Lower lobe of right lung (tissue), 2 donors: ENCODE results near the gene FAM107B. TPM values are rescaled to one million over a fixed set of nuclear protein-coding genes. Genes with fewer than 3 reads are reported as not detected.

Source experiments
- ATAC-seq, 2 donors: fragments of 200-7000 bp; cut with Tn5 transposase; one replicate each; pipeline ENCODE4 v1.9.1; 2020 to 2022; ENCODE audit warnings: mild to moderate bottlenecking in 2 of 2, moderate library complexity in 2 of 2
- DNase-seq: peaks from one replicate; pipeline ENCODE4 v3.0.0-alpha.2; 2020
- H3K27ac ChIP-seq: fragments of 200-600 bp; one replicate; pipeline ENCODE4 v1.8.0; 2022
- H3K27me3 ChIP-seq: fragments of 200-600 bp; one replicate; pipeline ENCODE4 v1.8.0; 2022; ENCODE audit warnings: low read depth
- H3K36me3 ChIP-seq: fragments of 200-600 bp; one replicate; pipeline ENCODE4 v1.8.0; 2022; ENCODE audit warnings: mild to moderate bottlenecking
- H3K4me1 ChIP-seq: fragments of 200-600 bp; one replicate; pipeline ENCODE4 v1.8.0; 2022
- H3K4me3 ChIP-seq: fragments of 200-600 bp; one replicate; pipeline ENCODE4 v1.8.0; 2022; ENCODE audit warnings: mild to moderate bottlenecking
- H3K9me3 ChIP-seq: fragments of 200-600 bp; one replicate; pipeline ENCODE4 v1.8.0; 2022
- CTCF ChIP-seq: fragments of 200-600 bp; IDR thresholded peaks from one replicate; pipeline ENCODE4 v1.8.0; 2022; ENCODE audit warnings: antibody characterized with exemption, mild to moderate bottlenecking
- intact Hi-C: fragments of 100-400 bp; cut with DNase I; formaldehyde crosslinking; loops from one replicate; pipeline ENCODE4 v1.11.0; 2022
- total RNA-seq: library from RNA; stranded (reverse); fragmentation: NEBNext Ultra II Directional; extraction: Animal tissue kit (Norgen Biotek cat#: 25700); gene quantifications from one replicate; pipeline ENCODE4 v1.2.1, GENCODE V29; 2021
- donor health status: DM: no; HTN: yes; CAD: no; lungs with severe emphysema.

FAM107B gene
- total RNA-seq, 1 donor from 2014 or later, result 75.4 TPM

- no peaks in the 10 kb centered on the region for H3K4me1 ChIP-seq
- H3K9me3 ChIP-seq, result no peaks in the 10 kb centered on the region
- H3K27me3 ChIP-seq, result no peaks in the 10 kb centered on the region
- no peak overlapping the region for H3K4me3 ChIP-seq
- no peak for DNase-seq
- H3K27ac ChIP-seq, result no peak overlapping the region
- H3K36me3 ChIP-seq, result peaks cover 40% of the 10 kb centered on the region
- intact Hi-C loops, result no loop called here
- TF ChIP-seq CTCF, result no peak
- no peak for ATAC-seq
Observed at GRCh38 chr10:14527134-14527844, 247.4 kb downstream of the FAM107B start.

- Histone ChIP-seq H3K36me3 (peaks cover 49% of the 10 kb centered on the region), H3K9me3 (no peaks in the 10 kb centered on the region), H3K4me1 (no peaks in the 10 kb centered on the region), H3K27me3 (no peaks in the 10 kb centered on the region), H3K27ac (no peak overlapping the region), H3K4me3 (no peak overlapping the region)
- intact Hi-C loops, result no loop called here
- ATAC-seq, result no peak
- no peak for DNase-seq
- TF ChIP-seq CTCF, result no peak
Observed at GRCh38 chr10:14526326-14526725, 248.4 kb downstream of the FAM107B start.

GRCh38 chr10:14524691-14525324 is 249.9 kb downstream of the FAM107B start:
- no peak for TF ChIP-seq CTCF
- Histone ChIP-seq H3K36me3 (peaks cover 57% of the 10 kb centered on the region), H3K4me3 (no peak overlapping the region), H3K9me3 (no peaks in the 10 kb centered on the region), H3K27me3 (no peaks in the 10 kb centered on the region), H3K27ac (no peak overlapping the region), H3K4me1 (no peaks in the 10 kb centered on the region)
- ATAC-seq (no peak), DNase-seq (no peak)
- intact Hi-C loops, result no loop called here

GRCh38 chr10:14523286-14523685 is 251.4 kb downstream of the FAM107B start:
- no peak overlapping the region for H3K27ac ChIP-seq
- intact Hi-C loops, result no loop called here
- H3K4me3 ChIP-seq, result no peak overlapping the region
- no peak for TF ChIP-seq CTCF
- H3K27me3 ChIP-seq, result no peaks in the 10 kb centered on the region
- DNase-seq, result no peak
- no peaks in the 10 kb centered on the region for H3K4me1 ChIP-seq
- no peak for ATAC-seq
- H3K9me3 ChIP-seq, result no peaks in the 10 kb centered on the region
- H3K36me3 ChIP-seq, result peaks cover 57% of the 10 kb centered on the region

GRCh38 chr10:14519785-14520184 is 254.9 kb downstream of the FAM107B start:
- peaks cover 45% of the 10 kb centered on the region for H3K36me3 ChIP-seq
- no peak for TF ChIP-seq CTCF
- intact Hi-C loops, result no loop called here

More at GRCh38 chr10:14519785-14520184, 254.9 kb downstream of the FAM107B start:
- ATAC-seq (no peak), DNase-seq (no peak)
- Histone ChIP-seq H3K27ac (no peak overlapping the region), H3K4me1 (no peaks in the 10 kb centered on the region), H3K4me3 (no peak overlapping the region), H3K27me3 (no peaks in the 10 kb centered on the region), H3K9me3 (no peaks in the 10 kb centered on the region)
